ENCODE results near the gene PAQR3.
A peak's percentile ranks its signal among the peaks of the same experiment; 100 is the strongest.

Gene PAQR3

DNA sequence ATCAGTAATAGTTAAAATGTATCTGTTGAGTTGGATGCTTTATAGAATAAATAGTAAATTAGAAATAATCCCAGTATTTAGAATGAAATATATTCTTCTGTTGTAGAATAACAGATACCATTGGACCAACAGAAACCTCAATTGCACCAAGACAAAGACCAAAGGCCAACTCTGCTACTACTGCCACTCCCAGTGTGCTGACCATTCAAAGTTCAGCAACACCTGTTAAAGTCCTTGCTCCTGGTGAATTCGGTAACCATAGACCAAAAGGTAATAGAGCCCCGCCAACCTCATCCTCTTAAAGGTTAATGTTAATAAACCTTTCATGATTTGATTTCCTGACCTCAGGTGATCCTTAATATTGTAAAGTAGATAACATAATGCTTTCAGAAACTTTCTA is 73.8 kb downstream of the PAQR3 start:
- DNase-seq (ENCODE audit: low spot score) = no peak
- in situ Hi-C loops (cut with MboI; ENCODE audit: low sequenced_read_pairs, unreplicated experiment) = loop anchor here (5.0 to 25.0 kb wide), 2 partner anchors 253 to 903 kb away; no protein-coding TSS in a partner anchor
- no peak for TF ChIP-seq CTCF (IDR thresholded peaks at IDR 0.05; ENCODE audit: borderline replicate concordance, control extremely low read depth, extremely low read depth, insufficient read depth, missing control alignments)

- in situ Hi-C loops (cut with MboI; ENCODE audit: low sequenced_read_pairs, unreplicated experiment) = loop anchor here (5.0 to 25.0 kb wide), 2 partner anchors 252 to 902 kb away; no protein-coding TSS in a partner anchor
- peak; percentile 39 for DNase-seq (ENCODE audit: low spot score)
- peak; percentile 54 for TF ChIP-seq CTCF (IDR thresholded peaks at IDR 0.05; ENCODE audit: borderline replicate concordance, control extremely low read depth, extremely low read depth, insufficient read depth, missing control alignments)
Observed at GRCh38 chr4:78864405-78865024, 74.7 kb downstream of the PAQR3 start.

- in situ Hi-C loops (cut with MboI; ENCODE audit: low sequenced_read_pairs, unreplicated experiment) = loop anchor here (25.0 kb wide), 1 partner anchor 902 kb away; no protein-coding TSS in a partner anchor
- no peak for DNase-seq (ENCODE audit: low spot score)
- no peak for TF ChIP-seq CTCF (IDR thresholded peaks at IDR 0.05; ENCODE audit: borderline replicate concordance, control extremely low read depth, extremely low read depth, insufficient read depth, missing control alignments)
Observed at GRCh38 chr4:78863991-78864390, 75.2 kb downstream of the PAQR3 start.

DNA sequence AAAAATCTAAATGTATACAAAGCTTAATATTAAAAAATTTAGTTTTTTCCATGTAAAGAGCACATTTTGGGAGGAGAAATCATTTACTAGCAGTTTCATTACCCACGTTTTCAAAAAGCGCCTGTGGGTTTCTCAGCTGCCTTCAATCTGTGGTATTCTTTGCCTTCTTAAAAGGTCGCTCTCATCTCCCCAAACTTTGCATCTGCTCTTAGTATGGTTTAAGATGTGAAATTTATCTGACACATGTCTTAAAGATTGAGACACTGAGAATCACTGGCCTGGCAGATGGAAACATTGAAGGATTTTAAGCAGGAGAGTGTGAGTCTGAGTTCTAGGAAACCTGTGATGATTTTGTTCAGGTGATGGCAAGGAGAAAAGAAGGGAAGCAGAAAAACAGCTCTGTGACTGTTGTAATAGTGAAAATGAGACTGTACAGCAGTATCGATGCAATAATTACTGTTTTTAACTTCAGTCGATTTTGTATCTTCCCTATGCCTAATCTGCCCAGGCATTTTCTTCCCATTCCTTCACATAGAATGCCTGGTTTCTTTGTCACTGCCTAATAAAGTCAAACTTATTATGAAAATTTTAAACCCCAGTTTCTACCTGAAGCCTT is 75.9 kb downstream of the PAQR3 start:
- no peak for TF ChIP-seq CTCF (IDR thresholded peaks at IDR 0.05; ENCODE audit: borderline replicate concordance, control extremely low read depth, extremely low read depth, insufficient read depth, missing control alignments)

GRCh38 chr4:78862314-78862737 is 76.9 kb downstream of the PAQR3 start:
- TF ChIP-seq CTCF (IDR thresholded peaks at IDR 0.05; ENCODE audit: borderline replicate concordance, control extremely low read depth, extremely low read depth, insufficient read depth, missing control alignments) = no peak
- no peak for DNase-seq (ENCODE audit: low spot score)
- in situ Hi-C loops (cut with MboI; ENCODE audit: low sequenced_read_pairs, unreplicated experiment) = loop anchor here (25.0 kb wide), 1 partner anchor 900 kb away; no protein-coding TSS in a partner anchor

More for the DNA sequence above, 75.9 kb downstream of the PAQR3 start:
- DNase-seq (ENCODE audit: low spot score) = no peak
- in situ Hi-C loops (cut with MboI; ENCODE audit: low sequenced_read_pairs, unreplicated experiment) = loop anchor here (25.0 kb wide), 1 partner anchor 901 kb away; no protein-coding TSS in a partner anchor

All from GM13976 (cell line).